ENCODE results near the gene MDC1. TPM values are rescaled to one million over a fixed set of nuclear protein-coding genes. Genes with fewer than 3 reads are reported as not detected.

Gene MDC1
- total RNA-seq, 2 experiments from 2014 or later = 50.5 to 56.8 TPM

- Mint-ChIP-seq H3K4me3 (peak within 1 kb of the TSS; percentile 97), H3K9me3 (no peaks in the 10 kb centered on the region), H3K27me3 (no peaks in the 10 kb centered on the region), H3K27ac (peak within 1 kb of the TSS; percentile 91), H3K4me1 (ENCODE audit: low read depth) (peaks cover 61% of the 10 kb centered on the region), H3K36me3 (ENCODE audit: low read depth) (peaks cover 37% of the 10 kb centered on the region)
- DNase-seq = peak; percentile 52 to 93 (median 76)
- Histone ChIP-seq H3K4me1 (ENCODE audit: insufficient read depth, low read length) (peaks cover 66% of the 10 kb centered on the region), H3K36me3 (ENCODE audit: insufficient read depth, low read length) (peaks cover 25% of the 10 kb centered on the region), H3K27ac (ENCODE audit: low read depth in 1 of 2, low read length in 2 of 2) (peak within 1 kb of the TSS; percentile 31 to 76), H3K27me3 (ENCODE audit: control insufficient read depth in 1 of 2, insufficient read depth in 2 of 2, low read length in 2 of 2) (no peaks in the 10 kb centered on the region), H3K9me3 (ENCODE audit: control insufficient read depth in 1 of 2, insufficient read depth in 1 of 2, low read length in 2 of 2) (no peaks in the 10 kb centered on the region), H3K4me3 (ENCODE audit: low read length) (peak within 1 kb of the TSS; percentile 85)
- POLR2A ChIA-PET = interaction anchor here (0.9 to 2.1 kb wide), 11 partner anchors 12 to 249 kb away, joined by 3 to 11 read pairs (median 4); partner anchors contain the start of genes MRPS18B and PPP1R10
- CTCF ChIA-PET = interaction anchor here (2.3 to 2.5 kb wide), 3 partner anchors 12 to 87 kb away, joined by 7 to 12 read pairs (median 8); no protein-coding TSS in a partner anchor
- ATAC-seq (ENCODE audit: poor library complexity) = peak; percentile 53
- intact Hi-C loops (cut with DNase I, micrococcal nuclease) = loop anchor here (5.0 to 10.0 kb wide), 3 partner anchors 85 to 345 kb away; no protein-coding TSS in a partner anchor
- TF ChIP-seq CTCF (IDR thresholded peaks at IDR 0.05) = no peak
Measured at GRCh38 chr6:30742316-30743098, 25.4 kb upstream of the MDC1 start, which contains the start of gene FLOT1. FLOT1 (minus strand) TSS chr6:30742687; CDS start chr6:30742189, 498 bp downstream.

GRCh38 chr6:30741789-30742315 is 24.8 kb upstream of the MDC1 start:
- Histone ChIP-seq H3K36me3 (ENCODE audit: insufficient read depth, low read length) (peaks cover 25% of the 10 kb centered on the region), H3K27ac (ENCODE audit: low read depth in 1 of 2, low read length in 2 of 2) (peak overlapping the region in 1 of 2 donors; percentile 76), H3K27me3 (ENCODE audit: control insufficient read depth in 1 of 2, insufficient read depth in 2 of 2, low read length in 2 of 2) (no peaks in the 10 kb centered on the region), H3K4me1 (ENCODE audit: insufficient read depth, low read length) (peaks cover 72% of the 10 kb centered on the region), H3K4me3 (ENCODE audit: low read length) (peak overlapping the region; percentile 85), H3K9me3 (ENCODE audit: control insufficient read depth in 1 of 2, insufficient read depth in 1 of 2, low read length in 2 of 2) (no peaks in the 10 kb centered on the region)
- CTCF ChIA-PET = interaction anchor here (2.3 to 2.5 kb wide), 2 partner anchors 11 to 63 kb away, joined by 7 to 8 read pairs; no protein-coding TSS in a partner anchor
- POLR2A ChIA-PET = interaction anchor here (0.9 to 1.8 kb wide), 8 partner anchors 11 to 248 kb away, joined by 3 to 6 read pairs (median 3); partner anchors contain the start of genes MRPS18B and PPP1R10
- no peak for DNase-seq
- intact Hi-C loops (cut with DNase I, micrococcal nuclease) = loop anchor here (5.0 to 10.0 kb wide), 3 partner anchors 85 to 345 kb away; no protein-coding TSS in a partner anchor
- H3K4me1 Mint-ChIP-seq (ENCODE audit: low read depth) = peaks cover 64% of the 10 kb centered on the region
- ATAC-seq (ENCODE audit: poor library complexity) = no peak
- no peaks in the 10 kb centered on the region for H3K27me3 Mint-ChIP-seq
- peaks cover 42% of the 10 kb centered on the region for H3K36me3 Mint-ChIP-seq (ENCODE audit: low read depth)
- H3K9me3 Mint-ChIP-seq = no peaks in the 10 kb centered on the region
- peak overlapping the region; percentile 87 for H3K27ac Mint-ChIP-seq
- TF ChIP-seq CTCF (IDR thresholded peaks at IDR 0.05) = no peak
- H3K4me3 Mint-ChIP-seq = peak overlapping the region; percentile 88

- Mint-ChIP-seq H3K9me3 (no peaks in the 10 kb centered on the region), H3K4me1 (ENCODE audit: low read depth) (peaks cover 69% of the 10 kb centered on the region), H3K27ac (peak overlapping the region; percentile 87), H3K4me3 (peak overlapping the region; percentile 88), H3K27me3 (no peaks in the 10 kb centered on the region), H3K36me3 (ENCODE audit: low read depth) (peaks cover 45% of the 10 kb centered on the region)
- H3K4me3 ChIP-seq (ENCODE audit: low read length) = peak overlapping the region; percentile 85
- H3K4me1 ChIP-seq (ENCODE audit: insufficient read depth, low read length) = peaks cover 79% of the 10 kb centered on the region
- POLR2A ChIA-PET = interaction anchor here (0.9 to 1.2 kb wide), 4 partner anchors 11 to 247 kb away, joined by 3 to 4 read pairs (median 4); no protein-coding TSS in a partner anchor
- CTCF ChIA-PET = interaction anchor here (2.1 to 2.5 kb wide), 3 partner anchors 10 to 62 kb away, joined by 7 to 14 read pairs (median 8); no protein-coding TSS in a partner anchor
- no peak for ATAC-seq (ENCODE audit: poor library complexity)
- H3K27me3 ChIP-seq (ENCODE audit: control insufficient read depth in 1 of 2, insufficient read depth in 2 of 2, low read length in 2 of 2) = no peaks in the 10 kb centered on the region
- no peak for TF ChIP-seq CTCF (IDR thresholded peaks at IDR 0.05)
- intact Hi-C loops (cut with DNase I, micrococcal nuclease) = loop anchor here (5.0 to 10.0 kb wide), 3 partner anchors 86 to 346 kb away; no protein-coding TSS in a partner anchor
- peak overlapping the region in 1 of 2 donors; percentile 9 for H3K27ac ChIP-seq (ENCODE audit: low read depth in 1 of 2, low read length in 2 of 2)
- peaks cover 25% of the 10 kb centered on the region for H3K36me3 ChIP-seq (ENCODE audit: insufficient read depth, low read length)
- no peaks in the 10 kb centered on the region for H3K9me3 ChIP-seq (ENCODE audit: control insufficient read depth in 1 of 2, insufficient read depth in 1 of 2, low read length in 2 of 2)
- DNase-seq = no peak
Measured at GRCh38 chr6:30741063-30741779, 24.1 kb upstream of the MDC1 start.

Data from CD4-positive, alpha-beta T cell (primary cell).